ENCODE data around the gene TFEB.

- TF ChIP-seq ATF3 (IDR thresholded peaks at IDR 0.05) (no peak), CTCF (IDR thresholded peaks at IDR 0.05; ENCODE audit: low read depth, low read length, missing input control) (no peak), MAX (IDR thresholded peaks at IDR 0.05) (no peak), GABPA (IDR thresholded peaks at IDR 0.05 in 1 of 2, conservative IDR thresholded peaks at IDR 0.05 in 1 of 2) (no peak), RAD21 (IDR thresholded peaks at IDR 0.05) (no peak), REST (IDR thresholded peaks at IDR 0.05) (no peak), FOXA1 (IDR thresholded peaks at IDR 0.05) (no peak), YY1 (IDR thresholded peaks at IDR 0.05) (no peak), HNF4A (conservative IDR thresholded peaks at IDR 0.05) (no peak), EGR1 (IDR thresholded peaks at IDR 0.05; ENCODE audit: low read depth in 2 of 2) (no peak)
Observed at GRCh38 chr6:41684311-41685180, 50.9 kb downstream of the TFEB start.

Measured in liver (tissue), 3 donors.